Measurements from ENCODE around the gene LARGE1. TPM values are rescaled to one million over a fixed set of nuclear protein-coding genes. Genes with fewer than 3 reads are reported as not detected.

The LARGE1 gene
- total and polyA plus RNA-seq, 9 of the 15 experiments (the other 6 are each of a cell fraction or from before 2014, with no cell fraction given): 0.01 to 0.66 (median 0.14) TPM; not detected in 2

DNA sequence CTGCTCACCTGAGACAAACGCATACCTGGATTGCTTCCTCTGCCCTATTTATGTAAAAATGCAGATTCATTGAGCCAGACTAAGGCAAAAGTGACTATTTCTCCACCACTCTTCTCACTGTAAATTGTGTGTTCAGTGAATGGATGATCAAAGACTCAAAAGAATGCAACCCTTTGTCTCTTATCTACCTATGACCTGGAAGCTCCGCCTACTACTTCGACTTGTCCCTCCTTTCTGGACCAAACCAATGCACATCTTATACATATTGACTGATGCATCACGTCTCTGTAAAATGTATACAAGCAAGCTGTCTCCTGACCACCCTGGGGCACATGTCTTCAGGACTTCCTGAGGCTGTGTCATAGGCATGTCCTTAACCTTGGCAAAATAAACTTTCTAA is 444.1 kb downstream of the LARGE1 start:
- no peaks in the 10 kb centered on the region for H3K4me1 ChIP-seq (replicated peaks in 1 of 2; ENCODE audit: control insufficient read depth in 2 of 2, insufficient read depth in 2 of 2, low read length in 2 of 2)
- ATAC-seq: no peak
- no peak overlapping the region for H3K27ac ChIP-seq (ENCODE audit: extremely low read depth, low read depth, low read length)
- H3K9me1 ChIP-seq (ENCODE audit: control insufficient read depth, insufficient read depth, low read length): no peaks in the 10 kb centered on the region
- no peaks in the 10 kb centered on the region for H4K20me1 ChIP-seq (replicated peaks; ENCODE audit: control insufficient read depth, insufficient read depth, low read length)
- FAIRE-seq: no peak
- no peak for TF ChIP-seq KLF16 (IDR thresholded peaks at IDR 0.05)
- no peak for TF ChIP-seq DMBX1 (CRISPR knock-in tag; IDR thresholded peaks at IDR 0.05; ENCODE audit: borderline replicate concordance)
- TF ChIP-seq ETV5 (CRISPR knock-in tag; IDR thresholded peaks at IDR 0.05; ENCODE audit: low read depth): no peak
- no peak for TF ChIP-seq GTF2A2 (tag; IDR thresholded peaks at IDR 0.05)
- no peak for TF ChIP-seq NUFIP1 (IDR thresholded peaks at IDR 0.05; ENCODE audit: partially characterized antibody)
- no peak for TF ChIP-seq MTA2 (IDR thresholded peaks at IDR 0.05; ENCODE audit: low read depth)
- no peak overlapping the region for H3K4me3 ChIP-seq
- intact Hi-C loops (cut with micrococcal nuclease): no loop called here
- CTCF ChIA-PET (ENCODE audit: low intra/inter-chr PET ratio): no interaction called here
- no peak overlapping the region for H2AFZ ChIP-seq (ENCODE audit: low read depth, low read length)
- H3K36me3 ChIP-seq (ENCODE audit: control insufficient read depth, insufficient read depth, low read length): no peaks in the 10 kb centered on the region
- DNase-seq (ENCODE audit: extremely low read depth in 1 of 4, low spot score in 3 of 4): no peak
- H3K9ac ChIP-seq (ENCODE audit: insufficient read depth in 1 of 2, low read depth in 2 of 2, low read length in 2 of 2): no peak overlapping the region
- POLR2A ChIA-PET: no interaction called here
- no peaks in the 10 kb centered on the region for H3K27me3 ChIP-seq (ENCODE audit: control insufficient read depth in 2 of 2, insufficient read depth in 2 of 2, low read length in 2 of 2)
- in situ Hi-C loops (cut with MboI): no loop called here
- no peaks in the 10 kb centered on the region for H3K9me3 ChIP-seq (replicated peaks; ENCODE audit: control insufficient read depth, insufficient read depth, low read depth, low read length)
- no peak overlapping the region for H3K4me2 ChIP-seq (ENCODE audit: insufficient read depth, low read length)
- no TSS peak for BruUV-seq (replicated peaks)
- no peaks in the 10 kb centered on the region for H3K79me2 ChIP-seq (ENCODE audit: control insufficient read depth, insufficient read depth, low read length)
- 0% methylated on average over 4 of the region's 4 CpGs for WGBS (ENCODE audit: insufficient coverage, low coverage, missing lambda C conversion rate)

DNA sequence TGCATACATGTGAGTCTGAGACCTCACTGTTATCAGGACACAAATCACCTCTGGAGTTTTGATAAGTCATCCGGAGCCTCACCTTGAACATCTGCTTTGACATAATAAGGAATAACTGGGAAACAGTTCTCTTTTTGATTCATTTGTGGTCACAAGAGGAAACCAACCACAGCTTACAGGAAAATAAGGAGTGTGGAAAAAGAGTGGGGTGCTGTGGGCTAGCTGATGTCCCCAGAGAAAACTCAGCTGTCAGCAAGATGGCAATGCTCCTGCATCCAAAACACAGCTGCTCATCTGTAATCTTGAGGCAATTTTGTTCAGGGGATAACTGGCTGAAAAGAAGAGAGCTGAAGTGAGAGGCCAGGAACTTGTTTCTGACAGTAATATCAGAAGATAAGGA is 445.7 kb downstream of the LARGE1 start:
- BruUV-seq (replicated peaks): no TSS peak
- no peak for ATAC-seq
- no peak for TF ChIP-seq SMARCC2 (IDR thresholded peaks at IDR 0.05; ENCODE audit: low read depth)
- TF ChIP-seq SMAD2 (IDR thresholded peaks at IDR 0.05; ENCODE audit: low read depth, low read length): no peak
- TF ChIP-seq ZNF134 (CRISPR knock-in tag; conservative IDR thresholded peaks at IDR 0.05): no peak
- no peak for TF ChIP-seq HNRNPH1 (optimal IDR thresholded peaks at IDR 0.05; ENCODE audit: low read depth, low read length)
- TF ChIP-seq C11orf30 (IDR thresholded peaks at IDR 0.05; ENCODE audit: low read depth): no peak
- TF ChIP-seq ZNF518B (CRISPR knock-in tag; IDR thresholded peaks at IDR 0.05): no peak
- TF ChIP-seq ESRRA (IDR thresholded peaks at IDR 0.05; ENCODE audit: borderline replicate concordance, low read depth): no peak
- TF ChIP-seq NBN (IDR thresholded peaks at IDR 0.05; ENCODE audit: low read depth): no peak
- no peak for TF ChIP-seq TGIF2 (CRISPR knock-in tag; IDR thresholded peaks at IDR 0.05)
- TF ChIP-seq TRIM24 (IDR thresholded peaks at IDR 0.05): no peak
- no peak for TF ChIP-seq TRIM28 (IDR thresholded peaks at IDR 0.05)
- TF ChIP-seq IRF2 (CRISPR knock-in tag; IDR thresholded peaks at IDR 0.05): no peak

More for the DNA sequence above, 445.7 kb downstream of the LARGE1 start:
- Histone ChIP-seq H3K4me3 (no peak overlapping the region), H3K9me1 (ENCODE audit: control insufficient read depth, insufficient read depth, low read length) (no peaks in the 10 kb centered on the region), H3K4me1 (replicated peaks in 1 of 2; ENCODE audit: control insufficient read depth in 2 of 2, insufficient read depth in 2 of 2, low read length in 2 of 2) (no peaks in the 10 kb centered on the region), H3K79me2 (ENCODE audit: control insufficient read depth, insufficient read depth, low read length) (no peaks in the 10 kb centered on the region), H3K27ac (ENCODE audit: extremely low read depth, low read depth, low read length) (no peak overlapping the region), H2AFZ (ENCODE audit: low read depth, low read length) (no peak overlapping the region), H3K4me2 (ENCODE audit: insufficient read depth, low read length) (no peak overlapping the region), H4K20me1 (replicated peaks; ENCODE audit: control insufficient read depth, insufficient read depth, low read length) (no peaks in the 10 kb centered on the region), H3K27me3 (ENCODE audit: control insufficient read depth in 2 of 2, insufficient read depth in 2 of 2, low read length in 2 of 2) (no peaks in the 10 kb centered on the region), H3K36me3 (ENCODE audit: control insufficient read depth, insufficient read depth, low read length) (no peaks in the 10 kb centered on the region), H3K9ac (ENCODE audit: insufficient read depth in 1 of 2, low read depth in 2 of 2, low read length in 2 of 2) (no peak overlapping the region), H3K9me3 (replicated peaks; ENCODE audit: control insufficient read depth, insufficient read depth, low read depth, low read length) (no peaks in the 10 kb centered on the region)
- WGBS (ENCODE audit: insufficient coverage, low coverage, missing lambda C conversion rate): 0% methylated on average over 1 of the region's 1 CpG
- in situ Hi-C loops (cut with MboI) (no loop called here), intact Hi-C loops (cut with micrococcal nuclease) (no loop called here)
- no peak for DNase-seq (ENCODE audit: extremely low read depth in 1 of 4, low spot score in 3 of 4)
- POLR2A ChIA-PET: no interaction called here
- FAIRE-seq: no peak
- CTCF ChIA-PET (ENCODE audit: low intra/inter-chr PET ratio): no interaction called here

Data from K562 (cell line).